Kidney glomerular epithelial cell (primary cell): ENCODE results near the gene CORT.
A peak's percentile ranks its signal among the peaks of the same experiment; 100 is the strongest.
"Not testable (repeated sequence)": the region's sequence is repeated elsewhere in the genome, so short reads cannot be mapped to it uniquely, and the experiment has no call there.

Source experiments
- DNase-seq: peaks from one replicate; lab custom pipeline; 2025; lab: John Stamatoyannopoulos, UW

Gene CORT

DNA sequence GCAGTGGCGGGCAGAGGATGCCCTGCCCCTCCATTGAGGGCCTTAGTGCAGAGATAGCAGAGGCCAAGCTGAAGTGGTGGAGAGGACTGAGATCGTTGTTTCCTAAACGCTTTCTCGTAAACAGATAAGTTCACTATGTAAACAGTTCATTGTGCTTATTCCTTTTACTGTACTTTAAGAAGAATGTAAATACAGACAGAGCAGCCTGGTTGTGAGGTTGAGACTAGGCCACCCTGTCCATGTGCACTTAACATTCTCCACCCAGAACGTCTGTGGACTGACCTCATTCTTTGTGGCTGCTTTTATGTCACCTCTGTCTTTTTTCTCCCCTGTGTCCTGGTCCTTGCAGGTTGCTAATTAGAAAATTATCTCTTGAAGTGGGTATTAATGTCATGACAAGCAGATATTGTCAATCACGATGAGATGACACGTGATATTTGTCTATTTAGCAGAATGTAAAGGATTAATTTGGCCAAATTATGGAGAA lies 11.1 kb upstream of the CORT start:
- no peak for DNase-seq

DNA sequence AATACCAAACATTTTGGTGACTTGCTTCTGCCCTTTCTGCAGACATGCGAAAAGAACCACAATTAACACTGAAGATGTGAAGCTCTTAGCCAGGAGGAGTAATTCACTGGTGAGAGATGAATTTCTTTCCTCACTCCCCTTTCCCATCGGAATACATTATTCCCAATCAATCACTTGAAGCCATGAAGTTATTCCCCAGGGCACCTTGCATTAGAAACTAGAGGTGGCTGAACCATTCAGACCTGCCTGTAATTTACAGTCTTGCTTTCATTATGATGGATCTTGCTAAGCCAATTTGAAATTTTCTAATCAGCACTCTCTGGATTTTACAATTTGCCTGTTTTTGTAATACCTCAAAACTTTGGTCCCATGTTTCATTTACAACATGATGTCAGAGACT lies 9.5 kb upstream of the CORT start:
- DNase-seq, result no peak

GRCh38 chr1:10440794-10441193 lies 9.0 kb upstream of the CORT start:
- DNase-seq, result no peak

DNA sequence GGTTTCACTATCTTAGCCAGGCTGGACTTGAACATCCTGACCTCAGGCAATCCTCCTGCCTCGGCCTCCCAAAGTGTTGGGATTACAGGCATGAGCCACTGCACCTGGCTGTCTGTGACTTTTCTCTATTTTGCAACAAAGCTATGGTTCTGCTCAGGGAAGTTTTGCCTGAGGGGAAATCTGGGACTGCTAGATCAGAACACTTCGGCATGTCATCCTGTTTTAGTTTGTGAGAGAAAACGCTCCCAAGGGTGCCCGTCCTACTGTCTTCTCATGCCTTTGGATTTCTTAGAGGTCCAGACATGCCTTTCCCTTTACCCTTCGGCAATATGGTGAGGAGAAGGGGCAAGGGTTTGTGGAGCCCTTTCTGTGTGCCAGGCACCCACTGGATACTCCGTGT lies 5.6 kb upstream of the CORT start:
- DNase-seq, result no peak

- DNase-seq, result no peak
Observed at GRCh38 chr1:10444795-10445397, 4.9 kb upstream of the CORT start.

GRCh38 chr1:10446790-10447422 lies 2.9 kb upstream of the CORT start:
- no peak for DNase-seq

DNA sequence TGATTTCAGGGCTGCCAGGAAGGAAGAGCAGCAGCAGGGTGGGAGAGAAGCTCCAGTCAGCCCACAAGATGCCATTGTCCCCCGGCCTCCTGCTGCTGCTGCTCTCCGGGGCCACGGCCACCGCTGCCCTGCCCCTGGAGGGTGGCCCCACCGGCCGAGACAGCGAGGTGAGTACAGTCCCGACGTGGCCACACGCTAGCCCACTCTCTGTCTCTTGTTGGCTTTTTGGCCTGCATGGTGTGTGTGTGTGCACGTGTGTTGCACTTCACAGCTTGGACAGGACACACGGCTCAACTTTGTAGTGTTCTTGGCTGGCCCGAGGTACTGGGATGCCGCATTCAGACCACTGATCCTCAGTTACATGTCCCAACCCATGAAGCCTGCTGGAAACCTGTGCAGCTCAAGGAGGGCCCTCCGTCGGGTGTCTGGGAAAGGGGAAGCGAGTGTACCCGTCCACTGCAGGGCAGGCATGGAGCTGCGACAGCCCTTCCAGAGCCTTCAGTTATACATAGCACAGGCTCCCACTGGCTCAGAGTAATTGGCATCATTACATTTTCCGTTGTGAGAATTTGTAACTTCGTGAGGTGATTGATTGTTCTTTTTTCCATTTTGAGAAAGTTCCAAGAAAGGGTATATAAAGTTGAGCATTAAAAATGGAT lies 454 bp downstream of the CORT start:
- DNase-seq, result no peak

GRCh38 chr1:10450836-10451235 lies 1.0 kb downstream of the CORT start:
- DNase-seq, result no peak

DNA sequence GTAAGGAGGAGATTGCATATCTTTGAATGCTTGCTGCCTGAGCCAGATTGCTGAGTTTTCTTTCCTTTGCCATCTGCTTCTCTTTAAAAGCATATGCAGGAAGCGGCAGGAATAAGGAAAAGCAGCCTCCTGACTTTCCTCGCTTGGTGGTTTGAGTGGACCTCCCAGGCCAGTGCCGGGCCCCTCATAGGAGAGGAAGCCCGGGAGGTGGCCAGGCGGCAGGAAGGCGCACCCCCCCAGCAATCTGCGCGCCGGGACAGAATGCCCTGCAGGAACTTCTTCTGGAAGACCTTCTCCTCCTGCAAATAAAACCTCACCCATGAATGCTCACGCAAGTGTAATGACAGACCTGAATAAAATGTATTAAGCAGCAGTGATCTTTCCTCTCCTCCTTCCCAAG lies 1.5 kb downstream of the CORT start:
- DNase-seq, result no peak

GRCh38 chr1:10456048-10456447 lies 6.2 kb downstream of the CORT start:
- no peak for DNase-seq

DNA sequence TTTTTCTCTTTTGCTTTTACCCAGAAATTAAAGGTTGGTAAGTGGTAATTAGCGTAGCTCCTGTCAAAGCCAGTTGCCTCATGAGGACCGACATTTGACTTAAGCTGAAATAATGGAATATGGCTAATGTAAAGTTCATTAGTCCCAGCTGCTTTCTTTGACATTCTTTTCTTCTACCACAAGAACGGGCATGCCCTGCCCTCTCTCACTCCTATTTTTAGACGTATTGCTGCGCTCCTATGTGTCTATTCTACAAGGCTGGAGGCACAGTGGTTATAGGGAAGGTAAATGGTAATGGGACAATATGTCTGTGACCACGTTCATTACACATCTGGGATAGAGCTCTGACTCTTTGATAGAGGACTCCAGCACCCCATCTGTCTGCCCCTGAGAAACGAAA lies 6.8 kb downstream of the CORT start:
- no peak for DNase-seq

GRCh38 chr1:10457462-10457861 lies 7.6 kb downstream of the CORT start:
- not testable (repeated sequence) for DNase-seq

- no peak for DNase-seq
Observed at GRCh38 chr1:10457875-10458274, 8.0 kb downstream of the CORT start.

- peak; percentile 83 for DNase-seq
Observed at GRCh38 chr1:10459184-10459583, 9.4 kb downstream of the CORT start.

DNA sequence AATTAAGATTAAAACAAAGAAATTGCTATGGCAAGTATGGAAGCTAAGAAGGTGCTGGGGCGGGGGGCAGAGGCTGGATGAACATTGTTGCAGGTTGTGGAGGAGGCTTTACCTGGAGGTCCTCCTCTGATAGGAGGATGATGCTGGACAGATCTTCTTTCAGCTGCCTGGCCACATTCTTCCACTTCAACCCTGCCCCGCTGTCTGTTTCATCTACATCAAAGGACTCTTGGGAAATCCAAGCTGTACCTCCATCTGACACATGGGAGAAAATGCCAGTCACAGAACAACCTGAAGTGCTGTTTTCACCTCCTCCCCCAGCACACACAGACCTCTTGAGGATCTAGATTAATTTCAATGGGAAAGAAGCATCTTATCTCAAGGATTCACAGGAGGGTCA lies 17.2 kb downstream of the CORT start:
- no peak for DNase-seq

DNA sequence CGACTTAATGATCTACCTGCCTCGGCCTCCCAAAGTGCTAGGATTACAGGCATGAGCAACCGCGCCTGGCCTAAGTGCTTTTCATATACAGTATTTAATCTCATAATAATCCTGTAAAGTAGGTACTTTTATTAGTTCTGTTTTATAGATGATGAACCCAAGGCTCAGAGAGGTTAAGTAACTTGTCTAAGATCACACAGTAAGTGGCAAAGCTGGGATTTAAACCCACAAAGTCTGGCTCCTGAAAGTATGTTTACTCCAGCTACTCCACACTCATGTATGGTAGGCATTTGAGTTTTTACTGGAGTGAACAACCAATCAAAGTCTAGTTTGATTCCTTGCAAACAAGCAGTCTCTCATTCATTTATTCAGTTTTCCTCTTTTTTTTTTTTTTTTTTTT lies 20.2 kb downstream of the CORT start:
- DNase-seq, result no peak

DNA sequence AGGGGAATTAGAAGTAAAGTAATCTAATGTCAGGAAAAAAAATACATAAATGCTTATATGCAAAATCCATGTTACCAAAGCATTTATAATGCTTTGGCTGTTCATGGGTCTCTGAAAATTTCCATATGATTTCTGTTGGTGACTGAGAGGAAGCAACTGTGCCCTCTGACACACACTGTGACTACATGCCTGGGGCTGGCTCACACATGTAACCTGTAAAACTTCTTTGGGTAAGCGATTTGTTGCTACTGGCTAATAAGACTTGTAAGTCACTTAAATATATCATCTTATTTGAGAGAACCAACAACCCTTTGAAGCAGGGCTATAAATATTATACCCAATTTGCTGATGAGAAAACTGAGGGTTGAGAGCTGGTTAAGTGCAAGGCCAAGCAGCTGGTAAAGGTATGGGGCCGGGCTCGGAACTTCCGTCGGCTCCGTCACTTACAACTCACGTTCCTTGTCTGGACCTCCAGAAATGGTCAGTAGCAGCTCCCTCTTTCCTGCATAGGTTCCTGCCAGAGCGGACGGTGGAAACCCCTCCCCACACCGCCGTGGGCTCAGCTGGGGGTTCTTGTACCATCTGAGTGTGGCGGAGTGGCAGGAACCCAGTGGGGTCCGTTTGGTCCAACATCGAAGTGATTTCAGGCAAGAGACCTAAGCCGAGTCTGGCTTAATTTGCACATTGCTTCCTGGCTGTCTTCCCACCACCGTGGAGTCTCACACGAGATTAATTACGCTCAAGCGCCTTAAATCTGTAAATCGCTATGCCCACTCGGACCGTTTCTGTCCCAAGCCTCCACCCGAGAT lies 21.8 kb downstream of the CORT start:
- DNase-seq, result peak; percentile 21

GRCh38 chr1:10472220-10473144 lies 22.7 kb downstream of the CORT start, which contains the start of gene DFFA:
Gene DFFA (minus strand): TSS chr1:10472529. CDS start chr1:10472458, 71 bp downstream.
- DNase-seq, result peak; percentile 97

GRCh38 chr1:10473145-10473765 lies 23.4 kb downstream of the CORT start:
- peak; percentile 47 for DNase-seq

DNA sequence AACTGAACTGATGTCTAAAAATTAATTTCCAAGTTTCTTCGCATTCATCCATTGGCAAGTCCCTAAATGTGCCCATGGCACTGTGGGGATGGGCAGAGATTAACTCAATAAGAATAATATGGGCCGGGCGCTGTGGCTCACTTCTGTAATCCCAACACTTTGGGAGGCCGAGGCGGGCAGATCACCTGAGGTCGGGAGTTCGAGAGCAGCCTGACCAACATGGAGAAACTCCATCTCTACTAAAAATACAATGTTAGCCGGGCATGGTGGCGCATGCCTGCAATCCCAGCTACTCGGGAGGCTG lies 24.4 kb downstream of the CORT start:
- not testable (repeated sequence) for DNase-seq
